Effector memory CD4-positive, alpha-beta T cell (primary cell): Measurements from ENCODE around the gene CHST12.

Experiments
- DNase-seq, 3 donors: peaks; one replicate each; pipeline ENCODE4 v3.0.0-alpha.2; 2020
- H3K27ac ChIP-seq: 2 replicates; pipeline ENCODE4 v1.7.0; 2013; ENCODE audit warnings: mild to moderate bottlenecking, low read length, moderate library complexity; ENCODE audit not compliant: insufficient read depth, poor library complexity, severe bottlenecking
- H3K27me3 ChIP-seq: replicated peaks from 2 replicates; pipeline ENCODE4 v1.7.0; 2013; ENCODE audit warnings: mild to moderate bottlenecking, low read length; ENCODE audit not compliant: insufficient read depth, control insufficient read depth, poor library complexity, severe bottlenecking
- H3K36me3 ChIP-seq: 2 replicates; pipeline ENCODE4 v1.7.0; 2013; ENCODE audit warnings: mild to moderate bottlenecking, low read length, moderate library complexity; ENCODE audit not compliant: control insufficient read depth, insufficient read depth
- H3K4me1 ChIP-seq: 2 replicates; pipeline ENCODE4 v1.7.0; 2013; ENCODE audit warnings: low read length, mild to moderate bottlenecking; ENCODE audit not compliant: control insufficient read depth, insufficient read depth, poor library complexity, severe bottlenecking
- H3K4me3 ChIP-seq: 2 replicates; pipeline ENCODE4 v1.7.0; 2013; ENCODE audit warnings: low read length, low read depth, mild to moderate bottlenecking; ENCODE audit not compliant: insufficient read depth, poor library complexity, severe bottlenecking
- H3K9me3 ChIP-seq: 2 replicates; pipeline ENCODE4 v1.7.0; 2013; ENCODE audit warnings: mild to moderate bottlenecking, low read length, moderate library complexity; ENCODE audit not compliant: control insufficient read depth

The CHST12 gene

DNA sequence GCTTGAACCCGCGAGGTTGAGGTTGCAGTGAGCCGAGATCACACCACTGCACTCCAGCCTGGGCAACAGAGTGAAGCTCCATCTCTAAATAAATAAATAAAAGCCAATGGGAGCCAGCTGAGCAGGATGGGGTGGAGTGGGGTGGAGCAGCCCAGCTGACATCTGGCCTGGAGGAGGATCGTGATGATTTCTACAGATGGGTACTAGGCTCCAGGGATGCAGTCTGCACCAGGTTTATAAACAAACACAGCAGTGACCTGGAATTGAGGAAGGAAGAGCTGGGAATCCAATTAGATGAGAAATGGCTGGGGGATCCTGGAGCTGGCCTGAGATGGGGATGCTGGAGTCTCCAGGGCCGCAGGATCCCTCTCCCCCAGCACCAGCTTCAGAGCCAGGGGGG is 80.1 kb downstream of the CHST12 start:
- Histone ChIP-seq H3K4me3 (no peak overlapping the region), H3K27me3 (no peaks in the 10 kb centered on the region), H3K4me1 (peaks cover under 1% of the 10 kb centered on the region), H3K36me3 (no peaks in the 10 kb centered on the region), H3K27ac (no peak overlapping the region), H3K9me3 (peaks cover 5% of the 10 kb centered on the region)
- DNase-seq: no peak

DNA sequence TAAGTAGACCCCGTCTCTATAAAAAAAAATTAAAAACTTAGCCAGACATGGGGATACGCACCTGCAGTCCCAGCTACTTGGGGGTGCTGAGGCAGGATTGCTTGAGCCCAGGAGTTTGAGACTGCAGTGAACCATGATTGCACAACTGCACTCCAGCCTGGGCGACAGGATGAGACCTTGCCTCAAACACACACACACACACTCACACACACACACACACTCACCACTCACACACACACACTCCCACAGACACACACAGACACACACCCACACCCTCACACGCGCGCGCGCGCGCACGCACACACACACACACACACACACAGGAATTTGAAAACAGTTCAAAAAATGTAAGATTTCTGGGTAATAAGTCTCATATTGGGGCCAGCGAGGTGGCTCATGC is 81.5 kb downstream of the CHST12 start:
- Histone ChIP-seq H3K27ac (no peak overlapping the region), H3K4me1 (no peaks in the 10 kb centered on the region), H3K27me3 (no peaks in the 10 kb centered on the region), H3K4me3 (no peak overlapping the region), H3K36me3 (no peaks in the 10 kb centered on the region), H3K9me3 (peaks cover 5% of the 10 kb centered on the region)
- DNase-seq: no peak

GRCh38 chr7:2487586-2488271 is 84.3 kb downstream of the CHST12 start:
- Histone ChIP-seq H3K27me3 (no peaks in the 10 kb centered on the region), H3K4me3 (no peak overlapping the region), H3K9me3 (peaks cover 4% of the 10 kb centered on the region), H3K27ac (no peak overlapping the region), H3K4me1 (no peaks in the 10 kb centered on the region), H3K36me3 (no peaks in the 10 kb centered on the region)
- DNase-seq: no peak

DNA sequence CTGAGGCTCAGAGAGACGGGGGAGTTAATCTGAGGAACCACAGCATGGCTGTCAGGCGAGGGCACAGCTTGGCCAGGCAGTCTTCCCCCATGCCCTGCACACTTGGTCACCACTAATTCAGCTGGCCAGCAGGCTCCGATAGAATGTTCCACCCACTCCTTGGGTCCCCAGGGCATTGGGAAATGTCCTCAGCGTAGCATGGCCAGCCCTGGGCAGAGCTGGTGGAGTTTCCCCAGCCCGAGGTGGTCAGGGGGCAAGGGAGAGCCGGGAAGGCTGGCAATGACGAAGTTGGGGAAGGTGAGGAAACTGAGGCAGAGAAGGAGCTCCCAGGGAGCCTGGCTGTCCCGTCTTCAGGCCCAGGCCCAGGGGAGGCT is 84.8 kb downstream of the CHST12 start:
- Histone ChIP-seq H3K4me1 (no peaks in the 10 kb centered on the region), H3K4me3 (no peak overlapping the region), H3K27me3 (no peaks in the 10 kb centered on the region), H3K9me3 (no peaks in the 10 kb centered on the region), H3K27ac (no peak overlapping the region), H3K36me3 (no peaks in the 10 kb centered on the region)
- DNase-seq: no peak

GRCh38 chr7:2488681-2489080 is 85.3 kb downstream of the CHST12 start:
- H3K27me3 ChIP-seq: no peaks in the 10 kb centered on the region
- H3K36me3 ChIP-seq: no peaks in the 10 kb centered on the region
- H3K27ac ChIP-seq: no peak overlapping the region
- no peak for DNase-seq
- H3K9me3 ChIP-seq: no peaks in the 10 kb centered on the region
- no peaks in the 10 kb centered on the region for H3K4me1 ChIP-seq
- no peak overlapping the region for H3K4me3 ChIP-seq

DNA sequence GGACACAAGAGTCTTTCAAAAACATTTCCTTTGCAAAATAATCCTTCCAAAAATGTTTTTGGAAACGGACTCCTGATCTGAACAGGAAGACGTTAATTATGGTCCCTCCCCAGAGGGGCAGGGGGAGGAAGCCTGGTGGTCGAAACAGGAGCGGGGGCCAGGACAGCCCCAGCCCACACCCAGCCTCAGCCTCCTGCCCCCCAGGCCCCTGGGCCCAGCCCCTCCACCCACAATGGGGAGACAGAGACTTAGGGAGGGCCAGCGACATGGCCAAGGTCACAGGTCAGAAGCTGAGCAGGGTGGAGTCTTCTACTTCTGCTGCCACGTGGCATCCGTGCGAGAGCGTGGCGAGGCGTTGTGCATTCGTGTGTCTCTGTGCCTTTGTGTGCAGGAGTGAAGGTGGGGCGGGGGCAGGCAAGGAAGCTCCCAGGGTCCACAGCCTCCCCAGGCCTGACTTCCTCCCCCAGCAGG is 86.8 kb downstream of the CHST12 start:
- H3K9me3 ChIP-seq: no peaks in the 10 kb centered on the region
- H3K36me3 ChIP-seq: no peaks in the 10 kb centered on the region
- H3K27ac ChIP-seq: no peak overlapping the region
- H3K4me3 ChIP-seq: no peak overlapping the region
- DNase-seq: no peak
- H3K27me3 ChIP-seq: no peaks in the 10 kb centered on the region
- H3K4me1 ChIP-seq: no peaks in the 10 kb centered on the region

GRCh38 chr7:2492038-2492437 is 88.6 kb downstream of the CHST12 start:
- Histone ChIP-seq H3K4me1 (no peaks in the 10 kb centered on the region), H3K4me3 (no peak overlapping the region), H3K27ac (no peak overlapping the region), H3K27me3 (no peaks in the 10 kb centered on the region), H3K9me3 (no peaks in the 10 kb centered on the region), H3K36me3 (no peaks in the 10 kb centered on the region)
- no peak for DNase-seq

DNA sequence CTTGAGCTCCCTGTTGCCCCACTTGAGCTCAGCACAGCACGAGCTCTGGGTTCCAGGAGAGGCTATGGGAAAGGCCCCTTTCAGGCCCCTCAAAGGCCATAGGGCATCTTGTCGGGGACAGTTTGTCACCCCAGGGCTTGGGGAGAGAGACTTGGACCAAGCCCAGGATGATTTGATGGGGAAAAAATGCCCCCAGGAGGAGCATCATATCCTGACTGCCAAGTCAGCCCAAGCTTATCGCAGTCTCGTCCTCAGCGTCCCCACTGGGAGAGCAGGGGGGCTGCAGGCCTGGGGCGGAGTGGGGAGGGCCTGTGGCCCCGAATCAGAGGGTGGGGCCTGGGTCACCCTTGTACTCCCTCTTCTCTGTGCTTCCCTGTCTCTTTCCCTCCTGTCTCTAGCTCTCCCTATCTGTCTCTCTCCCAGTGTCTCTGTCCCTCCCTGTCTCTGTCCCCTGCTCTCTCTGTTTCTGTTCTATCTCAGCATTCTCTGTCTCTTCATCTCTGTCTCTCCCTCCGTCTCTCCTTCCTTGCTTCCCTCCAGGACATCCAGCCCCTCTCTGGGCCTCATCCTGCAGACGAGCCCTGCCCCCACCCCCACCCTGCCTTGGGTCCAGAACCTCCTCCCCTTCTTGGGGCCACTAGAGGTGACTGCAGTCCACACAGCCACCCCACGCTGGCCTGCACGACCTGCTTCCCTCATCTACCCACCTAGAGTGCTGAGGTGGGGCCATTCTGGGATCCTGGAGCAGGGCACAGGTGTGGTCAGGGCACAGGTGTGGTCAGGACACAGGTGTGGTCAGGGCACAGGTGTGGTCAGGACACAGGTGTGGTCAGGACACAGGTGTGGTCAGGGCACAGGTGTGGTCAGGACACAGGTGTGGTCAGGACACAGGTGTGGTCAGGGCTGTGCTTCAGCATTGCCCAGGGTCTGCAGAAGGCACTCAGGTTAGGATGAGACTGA is 90.1 kb downstream of the CHST12 start:
- no peaks in the 10 kb centered on the region for H3K36me3 ChIP-seq
- peaks cover 8% of the 10 kb centered on the region for H3K27me3 ChIP-seq
- H3K4me3 ChIP-seq: no peak overlapping the region
- H3K4me1 ChIP-seq: no peaks in the 10 kb centered on the region
- no peaks in the 10 kb centered on the region for H3K9me3 ChIP-seq
- DNase-seq: no peak
- no peak overlapping the region for H3K27ac ChIP-seq

GRCh38 chr7:2494191-2495130 is 91.0 kb downstream of the CHST12 start:
- no peak overlapping the region for H3K4me3 ChIP-seq

More at GRCh38 chr7:2494191-2495130, 91.0 kb downstream of the CHST12 start:
- Histone ChIP-seq H3K36me3 (no peaks in the 10 kb centered on the region), H3K9me3 (no peaks in the 10 kb centered on the region), H3K27me3 (peaks cover 8% of the 10 kb centered on the region), H3K27ac (no peak overlapping the region), H3K4me1 (no peaks in the 10 kb centered on the region)
- no peak for DNase-seq
